HG03175 (cell line): Measurements from ENCODE around the gene OGA.
A peak's percentile ranks its signal among the peaks of the same experiment; 100 is the strongest.
"Not testable (repeated sequence)": the region's sequence is repeated elsewhere in the genome, so short reads cannot be mapped to it uniquely, and the experiment has no call there.

Experiments
- ATAC-seq: cut with Tn5 transposase; IDR thresholded peaks from one replicate; pipeline ENCODE4 v1.9.1; 2021; ENCODE audit warnings: mild to moderate bottlenecking, moderate library complexity; ENCODE audit not compliant: unreplicated experiment

The OGA gene

GRCh38 chr10:101807158-101807557 is 11.1 kb downstream of the OGA start:
- ATAC-seq = no peak

GRCh38 chr10:101803511-101803910 is 14.7 kb downstream of the OGA start:
- no peak for ATAC-seq

- no peak for ATAC-seq
Observed at GRCh38 chr10:101797403-101798059, 20.7 kb downstream of the OGA start.

GRCh38 chr10:101793526-101793925 is 24.7 kb downstream of the OGA start:
- no peak for ATAC-seq

GRCh38 chr10:101789686-101790085 is 28.6 kb downstream of the OGA start:
- no peak for ATAC-seq

GRCh38 chr10:101789231-101789630 is 29.0 kb downstream of the OGA start:
- not testable (repeated sequence) for ATAC-seq

- ATAC-seq = no peak
Observed at GRCh38 chr10:101785801-101786200, 32.4 kb downstream of the OGA start.

GRCh38 chr10:101784558-101784957 is 33.7 kb downstream of the OGA start:
- ATAC-seq = no peak

GRCh38 chr10:101783736-101784118 is 34.5 kb downstream of the OGA start:
- ATAC-seq = no peak

- peak; percentile 65 for ATAC-seq
Observed at GRCh38 chr10:101782811-101783735, 35.2 kb downstream of the OGA start, which contains the start of gene NPM3. Gene NPM3 (minus strand): TSS chr10:101783446. CDS start chr10:101783390, 56 bp downstream.

- no peak for ATAC-seq
Observed at GRCh38 chr10:101781984-101782810, 36.0 kb downstream of the OGA start.

- ATAC-seq = no peak
Observed at GRCh38 chr10:101781655-101781983, 36.6 kb downstream of the OGA start.

- no peak for ATAC-seq
Observed at GRCh38 chr10:101780818-101781654, 37.2 kb downstream of the OGA start.

- no peak for ATAC-seq
Observed at GRCh38 chr10:101780187-101780817, 37.9 kb downstream of the OGA start.

GRCh38 chr10:101779544-101780186 is 38.6 kb downstream of the OGA start:
- ATAC-seq = peak; percentile 57

GRCh38 chr10:101778781-101779543 is 39.3 kb downstream of the OGA start:
- ATAC-seq = no peak

GRCh38 chr10:101778151-101778780 is 40.0 kb downstream of the OGA start:
- no peak for ATAC-seq

- no peak for ATAC-seq
Observed at GRCh38 chr10:101777619-101778145, 40.6 kb downstream of the OGA start.
